Adipocyte (in vitro differentiated cells): ENCODE results near the gene CDK17.

ENCODE experiments used
- DNase-seq: peaks from one replicate; pipeline ENCODE4 v3.0.0-alpha.2; 2015; ENCODE audit warnings: low read depth
- H3K27me3 ChIP-seq: replicated peaks from 2 replicates; pipeline ENCODE4 v1.7.0; 2013; ENCODE audit warnings: mild to moderate bottlenecking, low read length, moderate library complexity; ENCODE audit not compliant: control insufficient read depth, insufficient read depth
- H3K36me3 ChIP-seq: 2 replicates; pipeline ENCODE4 v1.7.0; 2013; ENCODE audit warnings: low read length, mild to moderate bottlenecking, moderate library complexity; ENCODE audit not compliant: control insufficient read depth, insufficient read depth, severe bottlenecking
- H3K4me1 ChIP-seq: 2 replicates; pipeline ENCODE4 v1.7.0; 2013; ENCODE audit warnings: mild to moderate bottlenecking, low read length, moderate library complexity; ENCODE audit not compliant: control insufficient read depth, insufficient read depth
- H3K4me3 ChIP-seq: 2 replicates; pipeline ENCODE4 v1.7.0; 2013; ENCODE audit warnings: mild to moderate bottlenecking, low read length, moderate library complexity
- H3K9ac ChIP-seq: 2 replicates; pipeline ENCODE4 v1.7.0; 2013; ENCODE audit warnings: mild to moderate bottlenecking, low read length, moderate library complexity
- H3K9me3 ChIP-seq: 2 replicates; pipeline ENCODE4 v1.7.0; 2013; ENCODE audit warnings: mild to moderate bottlenecking, low read length, moderate library complexity; ENCODE audit not compliant: control insufficient read depth

CDK17 gene

DNA sequence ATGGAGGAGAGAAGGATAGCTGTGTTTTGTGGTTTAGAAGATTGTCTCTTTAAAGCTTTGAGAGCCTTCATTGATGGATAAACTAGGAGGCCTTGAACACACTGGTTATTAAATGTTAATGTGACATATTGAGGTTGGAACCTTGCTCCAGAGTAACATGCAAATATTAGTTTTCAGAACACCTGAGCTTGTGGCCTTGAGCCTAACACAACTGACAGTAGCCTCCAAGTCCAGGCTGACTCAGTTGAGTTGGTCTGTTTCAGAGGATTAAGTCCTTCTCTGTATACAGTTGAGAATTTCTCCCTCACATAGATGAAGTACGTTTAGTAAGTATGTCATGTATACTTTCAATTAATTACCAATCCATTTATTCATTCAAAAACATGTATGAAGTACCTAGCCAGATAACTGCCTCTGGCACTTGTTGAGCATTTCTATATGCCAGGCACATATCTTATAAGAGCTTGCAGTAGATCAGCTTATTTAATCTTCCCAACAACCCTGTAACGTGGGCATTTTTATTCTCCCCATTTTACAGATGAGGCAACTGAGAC lies 142.6 kb downstream of the CDK17 start:
- Histone ChIP-seq H3K9ac (peak overlapping the region; percentile 47), H3K36me3 (peaks cover 26% of the 10 kb centered on the region), H3K4me1 (peaks cover 33% of the 10 kb centered on the region), H3K4me3 (no peak overlapping the region), H3K9me3 (no peaks in the 10 kb centered on the region), H3K27me3 (no peaks in the 10 kb centered on the region)
- no peak for DNase-seq

DNA sequence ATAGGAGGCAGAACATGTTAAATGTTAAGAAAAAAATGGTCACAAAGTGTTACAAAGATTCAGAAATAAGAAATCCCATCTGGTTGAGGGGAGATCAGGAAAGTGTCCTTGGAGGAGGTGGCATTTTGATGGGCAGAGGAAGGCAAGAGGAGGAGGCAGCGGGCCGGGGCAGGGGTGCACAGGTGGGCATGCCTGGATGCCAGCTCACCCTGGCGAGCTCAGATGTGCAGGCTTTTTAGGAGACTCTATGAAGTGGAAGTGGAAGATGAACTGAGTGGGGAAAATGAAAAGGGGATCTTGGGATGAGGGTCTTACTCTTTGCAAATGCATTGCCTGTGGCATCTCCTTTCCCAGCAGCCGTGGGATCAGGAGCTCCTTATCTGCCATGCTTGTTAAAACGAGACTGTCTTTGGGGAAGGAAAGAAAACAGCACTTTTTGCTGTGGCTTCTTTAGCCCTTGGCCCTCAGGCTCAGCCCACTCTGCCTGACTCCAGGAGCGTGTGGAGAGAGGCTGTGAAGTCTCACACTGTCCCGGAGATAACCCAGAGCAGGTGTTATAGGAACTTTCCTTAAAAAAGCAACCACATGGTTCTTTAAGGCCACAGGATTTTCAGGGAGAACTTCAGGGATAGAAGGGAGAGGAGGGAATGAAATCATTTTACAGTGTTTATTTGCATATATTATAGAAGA lies 143.4 kb downstream of the CDK17 start:
- Histone ChIP-seq H3K36me3 (peaks cover 21% of the 10 kb centered on the region), H3K9me3 (no peaks in the 10 kb centered on the region), H3K9ac (no peak overlapping the region), H3K4me1 (peaks cover 33% of the 10 kb centered on the region), H3K27me3 (no peaks in the 10 kb centered on the region), H3K4me3 (no peak overlapping the region)
- no peak for DNase-seq

DNA sequence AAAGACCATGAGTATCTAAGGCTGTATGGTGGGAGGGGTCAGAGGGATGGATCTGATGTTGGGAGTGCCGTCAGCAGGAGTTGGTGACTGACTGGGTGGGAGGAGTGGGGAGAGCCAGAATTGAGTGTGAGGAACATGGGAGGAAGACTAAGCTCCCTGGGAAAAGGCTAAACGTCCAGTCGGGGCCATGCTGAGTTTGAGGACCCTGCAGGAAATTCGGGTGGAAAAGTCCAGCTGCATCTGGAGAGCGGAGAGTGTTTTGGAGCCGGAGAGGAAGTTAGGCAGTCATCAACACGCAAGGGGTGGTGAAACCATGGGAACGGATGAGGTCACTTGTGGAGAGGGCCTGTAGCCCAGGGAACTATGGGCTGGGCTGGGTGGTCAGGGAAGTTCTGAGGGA lies 145.2 kb downstream of the CDK17 start:
- Histone ChIP-seq H3K9me3 (no peaks in the 10 kb centered on the region), H3K27me3 (no peaks in the 10 kb centered on the region), H3K4me1 (peaks cover 24% of the 10 kb centered on the region), H3K36me3 (peaks cover 16% of the 10 kb centered on the region), H3K4me3 (peak overlapping the region; percentile 14), H3K9ac (no peak overlapping the region)
- no peak for DNase-seq

DNA sequence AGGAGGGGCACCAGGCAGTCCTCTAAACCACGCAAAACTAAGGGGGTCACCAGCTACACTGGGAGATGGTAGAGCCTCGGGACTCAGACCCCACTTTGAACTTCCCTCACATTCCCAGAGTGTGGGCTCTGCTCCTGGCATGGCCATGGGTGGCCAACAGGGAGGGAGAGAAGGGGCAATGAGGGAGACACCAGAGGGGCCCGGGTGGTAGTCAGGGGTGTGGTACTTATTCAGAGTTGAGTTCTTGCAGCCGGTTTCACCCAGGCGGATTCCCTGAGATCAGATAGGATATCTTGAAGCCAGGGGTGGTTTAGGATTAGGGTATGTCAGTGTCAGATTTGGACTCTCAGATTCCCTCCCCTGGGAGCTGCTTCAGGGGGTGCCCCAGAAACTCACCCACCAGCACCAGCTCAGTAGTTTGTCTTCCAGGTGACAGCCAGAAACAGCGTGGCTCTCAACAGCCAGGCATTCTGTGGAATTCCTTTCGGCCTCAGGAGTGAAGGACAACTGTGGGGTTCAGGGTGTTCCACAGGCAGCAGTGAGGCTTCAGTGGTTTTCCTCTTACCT lies 150.0 kb downstream of the CDK17 start:
- Histone ChIP-seq H3K4me1 (peaks cover 21% of the 10 kb centered on the region), H3K36me3 (peaks cover 34% of the 10 kb centered on the region), H3K4me3 (no peak overlapping the region), H3K9ac (no peak overlapping the region), H3K27me3 (no peaks in the 10 kb centered on the region), H3K9me3 (no peaks in the 10 kb centered on the region)
- no peak for DNase-seq

DNA sequence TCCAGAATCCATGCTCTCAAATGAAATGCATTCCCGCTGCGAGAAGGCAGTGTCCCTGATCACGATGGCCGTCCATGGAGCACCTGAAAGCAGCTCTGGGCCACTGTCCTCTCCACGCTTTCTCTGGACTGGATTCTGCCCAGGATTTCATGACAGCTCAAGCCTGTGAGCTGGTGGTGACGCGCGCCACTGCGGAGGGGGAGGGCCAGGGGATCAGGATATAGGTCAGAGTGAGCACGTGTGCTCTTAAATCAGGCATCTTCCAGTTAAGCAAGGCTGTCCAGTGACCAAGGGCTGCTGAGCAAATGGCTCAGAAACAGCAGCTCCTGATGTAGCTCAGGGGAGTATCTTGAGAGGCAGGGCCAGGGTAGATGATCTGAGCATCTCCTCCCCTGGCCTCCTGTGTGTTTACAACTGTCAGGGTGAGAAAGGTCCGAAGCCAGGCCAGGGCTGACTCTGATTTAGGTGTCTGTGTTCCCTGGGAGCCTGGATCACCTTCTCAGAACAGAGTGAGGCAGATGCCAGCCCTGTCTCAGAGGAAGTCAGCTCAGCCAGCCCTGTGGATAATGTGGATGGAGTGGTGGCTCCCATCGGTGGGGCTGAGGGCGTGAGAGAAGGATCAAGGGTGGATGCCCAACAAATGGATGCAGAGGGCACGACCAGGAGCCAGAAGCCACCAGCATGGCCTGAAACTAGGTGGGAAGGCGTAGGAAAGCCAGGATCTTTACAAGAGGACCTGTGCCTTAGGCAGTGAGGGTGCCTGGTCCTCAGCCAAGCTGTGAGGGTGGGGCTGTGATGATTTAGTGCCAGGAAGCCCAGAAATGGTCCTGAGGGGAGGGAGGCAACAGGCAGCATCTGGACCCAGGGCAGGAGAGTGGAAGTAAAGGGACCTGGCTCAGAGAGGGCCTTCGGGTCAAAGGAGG lies 150.8 kb downstream of the CDK17 start:
- Histone ChIP-seq H3K4me3 (peak overlapping the region; percentile 5), H3K9me3 (no peaks in the 10 kb centered on the region), H3K9ac (peak overlapping the region; percentile 61), H3K27me3 (no peaks in the 10 kb centered on the region), H3K36me3 (peaks cover 34% of the 10 kb centered on the region), H3K4me1 (peaks cover 21% of the 10 kb centered on the region)
- DNase-seq: no peak

DNA sequence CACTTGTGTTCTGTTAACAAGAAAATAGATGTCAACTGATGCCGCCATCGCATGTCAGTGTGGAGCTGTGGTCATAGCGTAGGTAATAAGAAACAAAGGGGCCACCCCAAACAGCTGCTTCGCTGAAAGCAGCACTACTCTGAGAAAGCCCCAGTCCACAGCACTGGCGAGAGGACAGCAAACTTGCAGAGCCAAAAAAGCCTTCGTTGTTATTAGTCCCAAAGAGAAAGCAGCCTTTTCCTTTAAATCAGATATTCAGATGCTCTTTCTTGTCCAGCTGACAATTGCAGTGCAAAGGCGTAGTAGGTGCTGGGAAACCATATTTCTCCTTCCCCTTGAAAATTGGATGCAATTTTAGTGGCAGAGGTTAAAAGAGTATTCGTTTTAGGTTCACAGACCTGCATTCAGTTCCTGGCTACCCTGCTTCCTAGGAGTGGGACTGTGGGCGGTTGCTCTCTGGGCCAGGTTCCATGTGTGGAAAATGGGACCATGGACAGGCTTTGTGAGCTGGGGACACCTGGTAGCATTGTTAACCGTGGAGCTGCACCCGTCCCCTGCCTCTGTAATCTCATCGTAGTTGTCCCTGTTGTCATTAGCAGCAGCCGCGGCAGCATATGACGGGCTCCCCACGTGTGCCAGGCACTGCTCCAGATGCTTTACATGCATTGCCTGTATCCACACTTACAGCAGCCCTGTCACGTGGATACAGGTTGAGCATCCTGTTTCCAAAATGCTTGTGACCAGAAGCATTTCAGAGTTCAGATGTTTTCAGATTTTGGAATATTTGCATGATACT lies 151.9 kb downstream of the CDK17 start:
- no peak overlapping the region for H3K9ac ChIP-seq
- DNase-seq: no peak
- H3K27me3 ChIP-seq: no peaks in the 10 kb centered on the region
- no peak overlapping the region for H3K4me3 ChIP-seq
- H3K4me1 ChIP-seq: peaks cover 21% of the 10 kb centered on the region
- H3K9me3 ChIP-seq: no peaks in the 10 kb centered on the region
- peaks cover 34% of the 10 kb centered on the region for H3K36me3 ChIP-seq

- Histone ChIP-seq H3K4me1 (peaks cover 27% of the 10 kb centered on the region), H3K9me3 (no peaks in the 10 kb centered on the region), H3K9ac (no peak overlapping the region), H3K36me3 (peaks cover 34% of the 10 kb centered on the region), H3K27me3 (no peaks in the 10 kb centered on the region), H3K4me3 (no peak overlapping the region)
- no peak for DNase-seq
Observed at GRCh38 chr12:96247563-96247962, 152.7 kb downstream of the CDK17 start.

DNA sequence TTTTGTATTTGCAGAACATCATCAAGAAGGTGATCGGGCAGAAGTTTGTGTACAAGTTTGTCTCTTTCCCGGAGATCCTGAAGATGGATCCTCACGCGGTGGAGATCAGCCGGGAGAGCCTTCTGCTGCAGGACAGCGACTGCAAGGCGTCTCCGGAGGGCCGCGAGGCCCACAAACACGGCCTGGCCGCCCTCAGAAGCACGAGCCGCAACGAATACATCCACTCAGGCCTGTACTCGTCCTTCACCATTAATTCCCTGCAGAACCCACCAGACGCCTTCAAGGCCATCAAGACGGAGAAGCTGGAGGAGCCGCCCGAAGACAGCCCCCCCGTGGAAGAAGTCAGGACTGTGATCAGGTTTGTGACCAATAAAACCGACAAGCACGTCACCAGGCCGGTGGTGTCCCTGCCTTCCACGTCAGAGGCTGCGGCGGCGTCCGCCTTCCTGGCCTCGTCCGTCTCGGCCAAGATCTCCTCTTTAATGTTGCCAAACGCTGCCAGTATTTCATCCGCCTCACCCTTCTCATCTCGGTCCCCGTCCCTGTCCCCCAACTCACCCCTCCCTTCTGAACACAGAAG lies 153.2 kb downstream of the CDK17 start:
- no peak overlapping the region for H3K9ac ChIP-seq
- H3K36me3 ChIP-seq: peaks cover 34% of the 10 kb centered on the region
- DNase-seq: no peak
- H3K4me1 ChIP-seq: peaks cover 33% of the 10 kb centered on the region
- no peaks in the 10 kb centered on the region for H3K9me3 ChIP-seq
- H3K4me3 ChIP-seq: no peak overlapping the region
- no peaks in the 10 kb centered on the region for H3K27me3 ChIP-seq

GRCh38 chr12:96244826-96245225 lies 155.4 kb downstream of the CDK17 start:
- Histone ChIP-seq H3K9ac (no peak overlapping the region), H3K27me3 (no peaks in the 10 kb centered on the region), H3K4me1 (peaks cover 44% of the 10 kb centered on the region), H3K36me3 (peaks cover 22% of the 10 kb centered on the region), H3K9me3 (no peaks in the 10 kb centered on the region), H3K4me3 (no peak overlapping the region)
- DNase-seq: no peak

DNA sequence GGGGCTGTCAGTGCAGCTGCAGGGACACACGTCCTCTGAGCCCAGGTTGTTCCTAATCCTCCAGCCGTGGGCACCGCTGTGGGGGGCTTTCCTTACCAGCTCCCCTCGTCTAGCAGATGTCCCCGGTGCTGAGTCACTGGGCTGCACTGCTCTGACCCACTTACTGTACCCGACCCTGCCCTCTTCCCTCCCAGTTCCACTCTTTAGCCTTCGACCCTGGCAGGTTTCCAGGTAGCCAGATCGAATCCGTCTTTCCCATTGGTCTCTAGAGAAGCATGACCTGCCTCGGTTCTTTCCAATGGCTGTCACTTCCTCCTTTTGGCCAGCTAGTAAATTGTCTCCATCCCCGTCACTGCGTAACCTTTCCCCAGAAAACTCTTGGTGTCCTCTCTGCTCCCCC lies 157.6 kb downstream of the CDK17 start:
- H3K9me3 ChIP-seq: no peaks in the 10 kb centered on the region
- H3K36me3 ChIP-seq: peaks cover 14% of the 10 kb centered on the region
- no peak for DNase-seq
- H3K4me1 ChIP-seq: peaks cover 45% of the 10 kb centered on the region
- no peaks in the 10 kb centered on the region for H3K27me3 ChIP-seq
- no peak overlapping the region for H3K9ac ChIP-seq
- no peak overlapping the region for H3K4me3 ChIP-seq
